WTC11 (cell line): Measurements from ENCODE around the gene AP2M1. TPM values are rescaled to one million over a fixed set of nuclear protein-coding genes. Genes with fewer than 3 reads are reported as not detected.

Source experiments
- ATAC-seq: fragments of 200-7000 bp; cut with Tn5 transposase; 2 replicates; pipeline ENCODE4 v1.10.0; 2021; ENCODE audit warnings: mild to moderate bottlenecking, moderate library complexity
- CTCF ChIA-PET: fragments of 300-600 bp; sonication (Branson Sonifier 250); formaldehyde crosslinking; loops from one replicate; lab custom pipeline; 2021; ENCODE audit warnings: antibody characterized with exemption; lab: Charles Lee
- POLR2A ChIA-PET: fragments of 350-600 bp; sonication (Branson Sonifier 250); formaldehyde crosslinking; loops from one replicate; lab custom pipeline; 2021; ENCODE audit warnings: antibody characterized with exemption; lab: Charles Lee
- DNase-seq: peaks from one replicate; pipeline ENCODE4 v3.0.0; 2021; ENCODE audit warnings: low spot score
- H3K27ac Mint-ChIP-seq: 2 replicates; pipeline ENCODE4 v1.8.0; 2021; ENCODE audit warnings: mixed read lengths
- H3K27me3 Mint-ChIP-seq: 2 replicates; pipeline ENCODE4 v1.8.0; 2021; ENCODE audit warnings: low read depth, mild to moderate bottlenecking, moderate library complexity, mixed read lengths
- H3K36me3 Mint-ChIP-seq: 2 replicates; pipeline ENCODE4 v1.8.0; 2021; ENCODE audit warnings: mixed read lengths
- H3K4me1 Mint-ChIP-seq: 2 replicates; pipeline ENCODE4 v1.8.0; 2022; ENCODE audit warnings: mixed read lengths
- H3K4me3 Mint-ChIP-seq: 2 replicates; pipeline ENCODE4 v1.8.0; 2021; ENCODE audit warnings: mild to moderate bottlenecking, moderate library complexity, mixed read lengths
- H3K9me3 Mint-ChIP-seq: 2 replicates; pipeline ENCODE4 v1.8.0; 2021; ENCODE audit warnings: mixed read lengths
- E2F4 ChIP-seq: sonication (generic); formaldehyde crosslinking; IDR thresholded peaks from 2 replicates; pipeline ENCODE4 v1.8.1; 2022; ENCODE audit warnings: low read depth, mild to moderate bottlenecking, moderate library complexity, missing genetic modification reagents, borderline replicate concordance
- E2F5 ChIP-seq: sonication (generic); formaldehyde crosslinking; IDR thresholded peaks from 2 replicates; pipeline ENCODE4 v1.8.1; 2022; ENCODE audit warnings: mild to moderate bottlenecking, moderate library complexity, missing genetic modification reagents
- ELF4 ChIP-seq: sonication (generic); formaldehyde crosslinking; IDR thresholded peaks from 2 replicates; pipeline ENCODE4 v1.8.1; 2022; ENCODE audit warnings: low read depth, mild to moderate bottlenecking, moderate library complexity, missing genetic modification reagents
- ESRRA ChIP-seq: sonication (generic); formaldehyde crosslinking; IDR thresholded peaks from 2 replicates; pipeline ENCODE4 v1.8.1; 2022; ENCODE audit warnings: mild to moderate bottlenecking, missing genetic modification reagents, borderline replicate concordance
- GABPB1 ChIP-seq: sonication (generic); formaldehyde crosslinking; IDR thresholded peaks from 2 replicates; pipeline ENCODE4 v1.8.1; 2023; ENCODE audit warnings: mild to moderate bottlenecking, missing genetic modification reagents
- HMGA2 ChIP-seq: fragments of 250-450 bp; sonication (Bioruptor Pico); IDR thresholded peaks from 2 replicates; pipeline ENCODE4 v1.4.0; 2021; ENCODE audit warnings: mild to moderate bottlenecking, moderate library complexity
- HMGXB4 ChIP-seq: sonication (generic); formaldehyde crosslinking; IDR thresholded peaks from 2 replicates; pipeline ENCODE4 v1.8.1; 2023; ENCODE audit warnings: mild to moderate bottlenecking, moderate library complexity, missing genetic modification reagents
- JAZF1 ChIP-seq: fragments of 250-450 bp; sonication (Bioruptor Pico); IDR thresholded peaks from 2 replicates; pipeline ENCODE4 v1.9.0; 2021; ENCODE audit warnings: moderate library complexity, mild to moderate bottlenecking, inconsistent platforms
- PRRX2 ChIP-seq: fragments of 250-450 bp; sonication (Bioruptor Pico); IDR thresholded peaks from 2 replicates; pipeline ENCODE4 v1.8.0; 2021; ENCODE audit warnings: mild to moderate bottlenecking
- SMAD4 ChIP-seq: sonication (generic); formaldehyde crosslinking; IDR thresholded peaks from 2 replicates; pipeline ENCODE4 v1.8.0; 2022; ENCODE audit warnings: mild to moderate bottlenecking, missing genetic modification reagents
- SP1 ChIP-seq: sonication (generic); formaldehyde crosslinking; conservative IDR thresholded peaks from 2 replicates; pipeline ENCODE4 v1.8.1; 2022; ENCODE audit warnings: missing genetic modification reagents
- STAT6 ChIP-seq: sonication (generic); formaldehyde crosslinking; conservative IDR thresholded peaks from 2 replicates; pipeline ENCODE4 v1.8.1; 2023; ENCODE audit warnings: mild to moderate bottlenecking, low read depth, missing genetic modification reagents, moderate library complexity
- TP53 ChIP-seq: sonication (generic); formaldehyde crosslinking; IDR thresholded peaks from 2 replicates; pipeline ENCODE4 v1.8.1; 2023; ENCODE audit warnings: mild to moderate bottlenecking, missing genetic modification reagents
- ZNF263 ChIP-seq: sonication (generic); formaldehyde crosslinking; IDR thresholded peaks from 2 replicates; pipeline ENCODE4 v1.8.1; 2022; ENCODE audit warnings: low read depth, mild to moderate bottlenecking, moderate library complexity, missing genetic modification reagents
- ZNF317 ChIP-seq: sonication (generic); formaldehyde crosslinking; IDR thresholded peaks from 2 replicates; pipeline ENCODE4 v1.8.1; 2023; ENCODE audit warnings: low read depth, mild to moderate bottlenecking, moderate library complexity, missing genetic modification reagents, borderline replicate concordance
- ZNF396 ChIP-seq: fragments of 250-450 bp; sonication (Bioruptor Pico); IDR thresholded peaks from 2 replicates; pipeline ENCODE4 v1.8.0; 2021; ENCODE audit warnings: mild to moderate bottlenecking, moderate library complexity, borderline replicate concordance
- total RNA-seq: library from RNA; stranded (reverse); gene quantifications from 3 replicates; pipeline ENCODE4 v1.2.3, GENCODE V29; 2021
- TF ChIP-seq, protein P1 (sequence below): sonication (generic); formaldehyde crosslinking; IDR thresholded peaks from 2 replicates; pipeline ENCODE4 v1.8.1; 2023; ENCODE audit warnings: mild to moderate bottlenecking, missing genetic modification reagents
- TF ChIP-seq, protein P2 (sequence below): fragments of 250-450 bp; sonication (Bioruptor Pico); IDR thresholded peaks from 2 replicates; pipeline ENCODE4 v1.9.0; 2021; ENCODE audit warnings: mild to moderate bottlenecking
- TF ChIP-seq, protein P3 (sequence below): fragments of 200-600 bp; IDR thresholded peaks from 2 replicates; pipeline ENCODE4 v1.8.0; 2022; ENCODE audit warnings: antibody characterized with exemption
- TF ChIP-seq, protein P4 (sequence below): sonication (generic); formaldehyde crosslinking; IDR thresholded peaks from 2 replicates; pipeline ENCODE4 v1.8.1; 2023; ENCODE audit warnings: mild to moderate bottlenecking, missing genetic modification reagents, moderate library complexity

AP2M1 gene
- total RNA-seq, 1 experiment from 2014 or later = 399 TPM

GRCh38 chr3:184218814-184219213 is 44.2 kb downstream of the AP2M1 start:
- H3K27me3 Mint-ChIP-seq = no peaks in the 10 kb centered on the region
- ATAC-seq (no peak), DNase-seq (no peak)
- H3K36me3 Mint-ChIP-seq = no peaks in the 10 kb centered on the region
- POLR2A ChIA-PET = interaction anchor here (0.6 kb wide), 1 partner anchor 70 kb away, joined by 3 read pairs; no protein-coding TSS in a partner anchor
- H3K4me3 Mint-ChIP-seq = no peak overlapping the region
- no peaks in the 10 kb centered on the region for H3K9me3 Mint-ChIP-seq
- no peak overlapping the region for H3K27ac Mint-ChIP-seq
- no peaks in the 10 kb centered on the region for H3K4me1 Mint-ChIP-seq
- CTCF ChIA-PET = interaction anchor here (0.6 to 4.8 kb wide), 3 partner anchors 10 to 42 kb away, joined by 3 to 30 read pairs (median 4); partner anchors contain the start of genes CAMK2N2, EEF1AKMT4 and VWA5B2
- TF ChIP-seq PRRX2 (CRISPR knock-in tag) (no peak), ZNF263 (CRISPR knock-in tag) (no peak), ZNF396 (no peak), ZNF317 (CRISPR knock-in tag) (no peak), ELF4 (CRISPR knock-in tag) (no peak), TP53 (CRISPR knock-in tag) (no peak), HMGA2 (CRISPR knock-in tag) (no peak), STAT6 (CRISPR knock-in tag) (no peak), SP1 (CRISPR knock-in tag) (no peak), E2F4 (CRISPR knock-in tag) (no peak), E2F5 (CRISPR knock-in tag) (no peak), SMAD4 (no peak), HMGXB4 (CRISPR knock-in tag) (no peak), JAZF1 (CRISPR knock-in tag) (no peak), ESRRA (CRISPR knock-in tag) (no peak), GABPB1 (CRISPR knock-in tag) (no peak)
- TF ChIP-seq, protein P1, sequence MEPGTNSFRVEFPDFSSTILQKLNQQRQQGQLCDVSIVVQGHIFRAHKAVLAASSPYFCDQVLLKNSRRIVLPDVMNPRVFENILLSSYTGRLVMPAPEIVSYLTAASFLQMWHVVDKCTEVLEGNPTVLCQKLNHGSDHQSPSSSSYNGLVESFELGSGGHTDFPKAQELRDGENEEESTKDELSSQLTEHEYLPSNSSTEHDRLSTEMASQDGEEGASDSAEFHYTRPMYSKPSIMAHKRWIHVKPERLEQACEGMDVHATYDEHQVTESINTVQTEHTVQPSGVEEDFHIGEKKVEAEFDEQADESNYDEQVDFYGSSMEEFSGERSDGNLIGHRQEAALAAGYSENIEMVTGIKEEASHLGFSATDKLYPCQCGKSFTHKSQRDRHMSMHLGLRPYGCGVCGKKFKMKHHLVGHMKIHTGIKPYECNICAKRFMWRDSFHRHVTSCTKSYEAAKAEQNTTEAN = no peak
- TF ChIP-seq, protein P2, sequence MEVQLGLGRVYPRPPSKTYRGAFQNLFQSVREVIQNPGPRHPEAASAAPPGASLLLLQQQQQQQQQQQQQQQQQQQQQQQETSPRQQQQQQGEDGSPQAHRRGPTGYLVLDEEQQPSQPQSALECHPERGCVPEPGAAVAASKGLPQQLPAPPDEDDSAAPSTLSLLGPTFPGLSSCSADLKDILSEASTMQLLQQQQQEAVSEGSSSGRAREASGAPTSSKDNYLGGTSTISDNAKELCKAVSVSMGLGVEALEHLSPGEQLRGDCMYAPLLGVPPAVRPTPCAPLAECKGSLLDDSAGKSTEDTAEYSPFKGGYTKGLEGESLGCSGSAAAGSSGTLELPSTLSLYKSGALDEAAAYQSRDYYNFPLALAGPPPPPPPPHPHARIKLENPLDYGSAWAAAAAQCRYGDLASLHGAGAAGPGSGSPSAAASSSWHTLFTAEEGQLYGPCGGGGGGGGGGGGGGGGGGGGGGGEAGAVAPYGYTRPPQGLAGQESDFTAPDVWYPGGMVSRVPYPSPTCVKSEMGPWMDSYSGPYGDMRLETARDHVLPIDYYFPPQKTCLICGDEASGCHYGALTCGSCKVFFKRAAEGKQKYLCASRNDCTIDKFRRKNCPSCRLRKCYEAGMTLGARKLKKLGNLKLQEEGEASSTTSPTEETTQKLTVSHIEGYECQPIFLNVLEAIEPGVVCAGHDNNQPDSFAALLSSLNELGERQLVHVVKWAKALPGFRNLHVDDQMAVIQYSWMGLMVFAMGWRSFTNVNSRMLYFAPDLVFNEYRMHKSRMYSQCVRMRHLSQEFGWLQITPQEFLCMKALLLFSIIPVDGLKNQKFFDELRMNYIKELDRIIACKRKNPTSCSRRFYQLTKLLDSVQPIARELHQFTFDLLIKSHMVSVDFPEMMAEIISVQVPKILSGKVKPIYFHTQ (CRISPR knock-in tag) = no peak
- TF ChIP-seq, protein P3, sequence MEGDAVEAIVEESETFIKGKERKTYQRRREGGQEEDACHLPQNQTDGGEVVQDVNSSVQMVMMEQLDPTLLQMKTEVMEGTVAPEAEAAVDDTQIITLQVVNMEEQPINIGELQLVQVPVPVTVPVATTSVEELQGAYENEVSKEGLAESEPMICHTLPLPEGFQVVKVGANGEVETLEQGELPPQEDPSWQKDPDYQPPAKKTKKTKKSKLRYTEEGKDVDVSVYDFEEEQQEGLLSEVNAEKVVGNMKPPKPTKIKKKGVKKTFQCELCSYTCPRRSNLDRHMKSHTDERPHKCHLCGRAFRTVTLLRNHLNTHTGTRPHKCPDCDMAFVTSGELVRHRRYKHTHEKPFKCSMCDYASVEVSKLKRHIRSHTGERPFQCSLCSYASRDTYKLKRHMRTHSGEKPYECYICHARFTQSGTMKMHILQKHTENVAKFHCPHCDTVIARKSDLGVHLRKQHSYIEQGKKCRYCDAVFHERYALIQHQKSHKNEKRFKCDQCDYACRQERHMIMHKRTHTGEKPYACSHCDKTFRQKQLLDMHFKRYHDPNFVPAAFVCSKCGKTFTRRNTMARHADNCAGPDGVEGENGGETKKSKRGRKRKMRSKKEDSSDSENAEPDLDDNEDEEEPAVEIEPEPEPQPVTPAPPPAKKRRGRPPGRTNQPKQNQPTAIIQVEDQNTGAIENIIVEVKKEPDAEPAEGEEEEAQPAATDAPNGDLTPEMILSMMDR = no peak
- TF ChIP-seq, protein P4, sequence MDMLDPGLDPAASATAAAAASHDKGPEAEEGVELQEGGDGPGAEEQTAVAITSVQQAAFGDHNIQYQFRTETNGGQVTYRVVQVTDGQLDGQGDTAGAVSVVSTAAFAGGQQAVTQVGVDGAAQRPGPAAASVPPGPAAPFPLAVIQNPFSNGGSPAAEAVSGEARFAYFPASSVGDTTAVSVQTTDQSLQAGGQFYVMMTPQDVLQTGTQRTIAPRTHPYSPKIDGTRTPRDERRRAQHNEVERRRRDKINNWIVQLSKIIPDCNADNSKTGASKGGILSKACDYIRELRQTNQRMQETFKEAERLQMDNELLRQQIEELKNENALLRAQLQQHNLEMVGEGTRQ (CRISPR knock-in tag) = no peak
